GM21381 (cell line): Measurements from ENCODE around the gene PRELID1.
"Not testable (repeated sequence)": the region's sequence is repeated elsewhere in the genome, so short reads cannot be mapped to it uniquely, and the experiment has no call there.

Experiments used
- ATAC-seq: cut with Tn5 transposase; IDR thresholded peaks from one replicate; pipeline ENCODE4 v1.9.1; 2021; ENCODE audit warnings: mild to moderate bottlenecking, moderate library complexity; ENCODE audit not compliant: unreplicated experiment

PRELID1 gene, protein sequence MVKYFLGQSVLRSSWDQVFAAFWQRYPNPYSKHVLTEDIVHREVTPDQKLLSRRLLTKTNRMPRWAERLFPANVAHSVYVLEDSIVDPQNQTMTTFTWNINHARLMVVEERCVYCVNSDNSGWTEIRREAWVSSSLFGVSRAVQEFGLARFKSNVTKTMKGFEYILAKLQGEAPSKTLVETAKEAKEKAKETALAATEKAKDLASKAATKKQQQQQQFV

DNA sequence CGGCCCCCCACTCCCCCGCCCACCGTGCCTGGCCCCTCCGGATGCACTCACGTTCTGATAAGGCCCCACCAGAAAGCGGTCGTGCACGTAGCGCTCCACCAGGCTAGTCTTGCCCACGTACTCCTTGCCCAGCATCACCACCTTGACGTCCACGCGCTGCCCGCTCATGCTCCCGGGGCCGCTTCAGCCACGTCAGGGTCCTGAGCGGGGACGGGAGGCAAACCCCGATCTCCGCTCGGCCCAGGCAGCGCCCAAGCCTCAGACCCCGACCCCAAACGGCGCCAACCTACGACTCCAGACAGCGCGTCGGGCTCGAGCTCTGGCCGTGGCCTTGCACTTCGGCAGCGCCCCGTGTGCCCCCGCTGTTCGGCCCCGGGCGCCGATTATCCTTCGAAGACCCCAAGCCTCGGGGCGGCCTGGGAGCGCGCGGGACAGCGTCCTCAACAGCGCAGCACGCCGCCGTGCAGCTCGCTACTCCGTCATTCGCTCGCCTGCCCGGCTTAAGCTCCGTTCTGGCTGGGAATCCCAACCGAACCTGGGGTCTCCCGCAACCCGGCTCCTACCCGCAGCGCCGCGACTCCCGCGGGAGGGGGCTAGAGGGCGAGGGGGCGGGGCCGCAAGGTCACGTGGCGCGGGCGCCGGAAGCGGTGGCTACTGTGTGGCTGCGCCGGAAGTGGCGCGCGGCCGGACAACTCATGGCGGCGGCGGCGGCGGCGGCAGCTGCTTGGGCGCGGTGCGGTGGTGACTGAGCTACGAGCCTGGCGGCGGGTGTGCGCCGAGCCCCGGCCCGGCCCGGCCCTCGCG lies at the start of gene PRELID1, which contains the start of gene RAB24:
PRELID1 (plus strand) TSS at position 679 of the 804 bp plus-strand sequence. CDS start 187 bp downstream, outside the sequence.
RAB24 (minus strand) TSS at position 599 of the 804 bp plus-strand sequence; CDS start at position 168, 431 bp downstream.
- peak; percentile 59 for ATAC-seq

DNA sequence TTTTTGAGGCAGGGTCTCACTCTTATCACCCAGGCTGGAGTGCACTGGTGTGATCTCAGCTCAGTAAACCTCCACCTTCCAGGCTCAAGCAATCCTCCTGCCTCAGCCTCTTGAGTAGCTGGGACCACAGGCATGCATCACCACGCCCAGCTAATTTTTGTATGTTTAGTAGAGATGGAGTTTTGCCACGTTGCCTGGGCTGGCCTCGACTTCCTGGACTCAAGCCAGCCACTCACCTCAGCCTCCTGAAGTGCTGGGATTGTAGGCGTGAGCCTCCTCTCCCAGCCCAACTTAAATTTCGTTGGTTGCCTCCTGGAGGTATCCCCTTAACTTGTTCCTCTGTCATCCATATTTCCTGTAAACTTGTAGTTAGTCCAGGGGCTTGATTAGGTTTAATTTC lies 47.3 kb upstream of the PRELID1 start:
- no peak for ATAC-seq

DNA sequence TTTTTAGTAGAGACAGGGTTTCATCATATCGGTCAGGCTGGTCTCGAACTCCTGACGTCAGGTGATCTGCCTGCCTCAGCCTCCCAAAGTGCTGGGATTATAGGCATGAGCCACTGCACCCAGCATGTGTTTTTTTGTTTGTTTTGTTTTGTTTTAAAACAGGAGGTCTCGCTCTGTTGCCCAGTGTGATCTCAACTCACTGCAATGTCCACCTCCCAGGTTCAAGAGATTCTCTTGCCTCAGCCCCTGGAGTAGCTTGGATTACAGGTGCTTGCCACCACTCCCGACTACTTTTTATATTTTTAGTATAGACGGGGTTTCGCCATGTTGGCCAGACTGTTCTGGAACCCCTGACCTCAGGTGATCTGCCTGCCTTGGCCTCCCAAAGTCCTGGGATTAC lies 44.9 kb upstream of the PRELID1 start:
- not testable (repeated sequence) for ATAC-seq

DNA sequence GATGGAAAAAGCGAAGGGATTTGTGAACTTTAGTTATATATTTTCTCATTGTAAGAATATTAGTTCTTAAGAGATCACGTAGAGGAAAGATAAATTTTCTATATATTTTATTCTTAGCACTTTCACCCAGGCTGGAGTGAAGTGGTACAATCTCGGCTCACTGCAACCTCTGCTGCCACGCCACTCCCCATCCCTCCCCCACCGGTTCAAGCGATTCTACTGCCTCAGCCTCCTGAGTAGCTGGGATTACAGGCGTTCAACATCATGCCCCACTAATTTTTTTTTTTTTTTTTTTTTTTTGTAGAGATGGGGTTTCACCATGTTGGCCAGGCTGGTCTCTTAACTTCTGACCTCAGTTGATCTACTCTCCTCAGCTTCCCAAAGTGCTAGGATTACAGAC lies 42.6 kb upstream of the PRELID1 start:
- no peak for ATAC-seq

DNA sequence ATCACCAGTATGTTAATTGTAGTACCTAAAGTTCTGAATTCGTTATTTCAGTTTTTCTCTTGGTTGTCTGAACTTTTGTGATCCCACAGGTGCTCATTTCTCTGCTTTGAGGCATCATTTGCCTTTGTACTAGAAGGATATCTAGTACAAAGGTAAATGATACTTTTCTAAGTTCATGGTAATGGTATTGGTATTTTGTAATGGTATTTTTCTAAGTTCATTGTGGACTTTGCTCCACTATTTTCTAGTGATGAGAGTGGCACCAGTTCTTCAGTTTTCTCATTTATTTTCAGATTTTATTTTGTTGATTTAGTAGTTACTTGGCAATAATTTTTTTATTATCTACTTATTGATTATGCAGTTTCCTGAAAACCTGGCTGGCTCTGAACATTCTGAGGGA lies 42.1 kb upstream of the PRELID1 start:
- ATAC-seq, result no peak

DNA sequence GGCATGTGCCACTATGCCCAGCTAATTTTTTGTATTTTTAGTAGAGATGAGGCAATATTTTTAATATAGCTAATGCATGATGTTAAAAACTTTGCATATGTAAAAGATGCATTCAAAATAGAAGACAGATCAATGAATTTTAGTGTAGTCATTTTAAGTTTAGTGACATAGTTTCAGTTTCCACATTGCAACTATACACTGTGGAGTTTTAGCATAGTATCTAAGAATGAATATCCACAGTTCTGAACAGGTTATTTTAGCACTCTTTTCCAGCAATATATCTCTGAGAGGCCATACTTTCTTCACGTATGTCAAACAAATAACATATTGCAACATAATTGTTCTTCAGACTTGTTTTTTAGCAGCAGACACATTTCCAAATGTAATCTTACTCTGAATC lies 39.4 kb upstream of the PRELID1 start:
- no peak for ATAC-seq

DNA sequence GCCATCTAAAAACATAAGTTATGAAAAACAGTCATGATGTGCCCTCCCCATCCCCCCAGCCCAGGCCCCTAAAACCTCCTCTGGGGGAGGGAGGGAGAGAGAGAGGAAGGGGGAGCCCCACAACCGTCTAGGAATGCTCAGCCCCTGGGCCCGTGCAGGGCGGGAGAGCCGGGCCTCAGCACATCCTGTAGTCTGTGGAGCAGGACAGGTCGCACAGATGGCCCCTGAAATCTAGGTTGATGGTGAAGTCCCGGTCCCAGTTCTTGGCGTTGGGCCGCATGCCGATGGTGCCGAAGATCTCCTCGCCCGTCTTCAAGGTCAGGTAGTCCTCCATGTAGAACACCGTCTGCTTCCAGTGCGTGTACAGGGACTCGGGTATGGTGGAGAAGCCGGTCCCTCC lies 38.2 kb upstream of the PRELID1 start:
- ATAC-seq, result no peak

DNA sequence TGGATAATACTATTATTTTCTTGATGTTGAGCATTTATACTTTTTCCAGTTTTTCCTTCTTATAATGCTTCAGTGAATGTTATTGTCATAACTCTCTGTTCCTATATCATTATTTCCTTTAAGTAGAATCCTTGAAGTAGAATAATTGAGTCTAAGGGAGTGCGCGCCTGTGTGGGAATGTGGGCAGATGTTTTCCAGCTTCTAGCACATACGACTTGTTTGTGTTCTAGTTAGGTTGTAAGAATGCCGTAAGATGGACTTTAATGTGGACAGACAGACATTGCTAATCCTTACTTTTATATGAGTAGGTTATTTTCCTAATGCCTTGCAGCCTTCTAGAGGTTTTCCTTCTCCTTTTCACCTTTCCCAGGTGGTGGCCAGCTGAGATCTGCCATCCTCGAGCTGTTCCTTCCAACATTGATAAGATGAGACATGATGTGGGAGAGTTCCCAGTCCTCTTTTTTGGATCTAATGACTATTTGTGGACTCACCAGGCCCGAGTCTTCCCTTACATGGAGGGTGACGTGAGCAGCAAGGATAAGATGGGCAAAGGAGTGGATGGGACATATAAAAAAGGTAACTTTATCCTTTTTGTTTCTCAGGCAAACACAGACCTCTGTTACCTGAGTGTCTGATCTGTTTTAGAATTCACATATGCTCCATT lies 34.2 kb upstream of the PRELID1 start:
- ATAC-seq, result no peak

DNA sequence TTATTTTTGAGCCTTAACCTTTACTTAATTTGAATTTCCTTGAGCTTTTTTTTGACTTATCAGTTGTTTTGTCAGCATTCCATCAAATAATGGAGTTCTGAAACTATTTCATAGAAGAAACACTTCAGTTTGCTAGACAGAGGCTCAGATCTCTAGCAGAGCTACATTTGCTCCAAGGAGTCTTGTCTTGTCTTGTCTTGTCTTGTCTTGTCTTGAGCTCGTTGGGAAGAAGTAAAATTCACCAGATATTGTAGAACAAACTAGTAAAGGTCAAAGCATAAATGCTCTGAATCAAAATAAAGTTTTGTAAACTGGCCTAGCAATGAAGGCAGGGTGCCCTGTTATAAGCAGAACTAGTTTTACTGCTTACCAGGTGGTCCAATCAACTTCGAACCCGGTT lies 33.6 kb upstream of the PRELID1 start:
- ATAC-seq, result no peak

DNA sequence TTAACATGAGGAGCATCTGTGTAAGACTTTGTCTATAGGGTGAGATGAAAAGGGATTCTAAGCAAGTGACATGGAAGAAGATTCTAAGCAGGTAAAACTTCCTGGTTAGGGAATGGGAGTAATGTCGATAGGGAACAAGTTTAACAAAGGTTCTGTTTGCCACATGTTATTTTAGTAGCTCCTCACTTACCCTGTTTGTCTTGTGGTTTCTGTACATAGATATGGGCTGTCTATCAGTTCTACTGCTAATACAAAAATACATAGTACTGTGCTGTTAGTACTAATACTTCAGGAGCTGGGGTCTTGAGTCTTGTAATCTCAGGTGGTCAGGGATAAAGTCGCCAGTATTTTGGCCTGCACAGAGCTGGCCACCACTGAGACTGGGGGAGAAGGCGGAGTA lies 32.9 kb upstream of the PRELID1 start:
- ATAC-seq, result no peak

DNA sequence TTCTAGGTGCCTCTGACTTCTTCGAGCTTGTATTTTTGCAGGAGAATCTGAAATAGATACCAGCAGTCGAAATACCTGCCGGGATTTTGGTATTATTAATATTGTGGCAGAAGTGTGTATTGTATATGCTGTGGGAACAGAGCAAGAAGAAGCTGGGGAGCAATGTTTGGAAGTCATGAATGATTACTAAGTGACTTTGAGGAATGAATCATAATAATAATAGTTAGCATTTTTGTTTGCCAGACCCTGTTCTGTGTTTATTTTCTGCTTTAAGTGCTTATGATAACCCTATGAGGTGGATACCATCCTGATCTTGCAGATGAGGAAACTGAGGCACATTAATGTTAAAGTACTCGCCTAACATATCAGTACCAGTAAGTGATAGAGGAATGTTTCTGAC lies 32.5 kb upstream of the PRELID1 start:
- no peak for ATAC-seq

DNA sequence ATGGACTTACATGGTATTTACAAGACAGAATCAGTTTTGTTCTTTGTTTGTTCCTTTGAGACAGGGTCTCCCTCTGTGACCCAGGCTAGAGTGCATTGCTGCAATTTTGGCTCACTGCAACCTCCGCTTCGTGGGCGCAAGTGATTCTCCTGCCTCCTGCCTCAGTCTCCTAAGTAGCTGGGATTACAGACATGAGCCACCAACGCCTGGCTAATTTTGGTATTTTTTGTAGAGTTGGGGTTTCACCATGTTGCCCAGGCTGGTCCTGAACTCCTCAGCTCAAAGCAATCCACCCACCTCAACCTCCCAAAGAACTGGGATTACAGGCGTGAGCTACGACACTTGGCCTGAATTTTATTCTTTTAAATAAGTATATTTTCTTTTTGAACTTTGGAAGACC lies 27.7 kb upstream of the PRELID1 start:
- no peak for ATAC-seq

DNA sequence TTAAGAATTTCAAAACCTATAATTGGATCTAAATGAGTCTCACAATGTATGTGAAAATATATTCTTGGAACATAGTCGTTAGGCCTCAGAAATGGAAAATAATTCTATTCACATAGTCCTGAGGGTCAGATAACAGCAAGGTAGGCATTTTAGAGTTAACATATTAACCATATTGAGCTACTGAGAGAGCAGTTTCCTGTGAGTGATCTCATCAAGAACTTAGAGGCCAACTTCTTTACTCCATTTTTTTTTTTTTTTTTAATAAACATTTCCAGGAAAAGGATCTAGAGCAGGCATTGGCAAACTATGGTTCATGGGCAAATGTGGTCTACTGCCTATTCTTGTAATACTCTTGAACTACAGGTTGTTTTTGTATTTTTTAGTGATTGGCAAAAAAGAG lies 26.7 kb upstream of the PRELID1 start:
- ATAC-seq, result no peak

DNA sequence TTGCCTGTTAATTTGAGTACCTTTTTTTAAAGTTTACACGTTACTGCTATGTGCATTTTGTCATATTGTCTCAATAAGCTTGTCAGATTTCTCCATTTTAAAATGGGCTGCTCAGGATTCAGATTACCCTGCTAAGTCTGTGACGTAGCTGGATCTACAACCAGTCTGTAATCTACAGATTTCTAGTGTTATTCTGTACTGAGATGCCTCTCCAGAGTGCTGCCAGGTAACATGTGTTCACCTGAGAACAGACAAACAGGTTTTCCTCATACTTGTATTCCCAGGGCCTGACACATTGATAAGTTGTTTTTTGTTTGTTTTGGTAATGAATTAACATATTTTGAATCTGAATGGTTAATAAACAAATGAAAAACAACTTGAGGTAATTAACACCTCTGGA lies 15.4 kb upstream of the PRELID1 start:
- no peak for ATAC-seq

DNA sequence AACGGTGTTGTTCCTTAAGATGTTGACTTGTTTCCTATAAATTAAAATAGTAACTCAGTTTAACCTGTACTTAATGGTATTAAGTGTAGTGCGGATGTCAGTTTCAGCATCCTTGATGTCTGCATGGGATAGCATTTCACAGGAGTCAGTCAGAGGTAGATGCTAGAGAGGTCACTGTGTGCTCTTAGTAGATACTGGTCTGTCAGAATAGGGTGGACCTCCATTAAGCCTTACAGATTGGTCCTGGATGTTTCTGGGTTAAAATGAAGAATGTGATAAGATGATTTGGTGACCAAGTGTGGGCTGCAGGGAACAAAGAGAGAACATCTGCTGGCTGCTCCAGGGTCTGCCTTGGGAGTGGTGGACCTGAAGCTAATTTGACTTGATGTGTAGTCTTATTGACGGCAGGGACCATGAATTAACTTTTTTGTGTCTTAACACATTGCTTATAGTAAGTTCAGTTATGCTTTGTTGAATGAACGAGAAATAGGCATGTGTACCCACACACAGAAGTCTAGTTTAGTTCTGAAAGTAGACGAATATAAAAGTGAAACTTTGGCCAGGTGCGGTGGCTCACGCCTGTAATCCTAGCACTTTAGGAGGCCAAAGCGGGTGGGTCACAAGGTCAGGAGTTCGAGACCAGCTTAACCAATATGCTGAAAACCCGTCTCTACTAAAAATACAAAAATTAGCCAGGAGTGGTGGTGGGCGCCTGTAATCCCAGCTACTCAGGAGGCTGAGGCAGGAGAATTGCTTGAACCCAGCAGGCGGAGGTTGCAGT lies 12.6 kb upstream of the PRELID1 start:
- ATAC-seq, result no peak

DNA sequence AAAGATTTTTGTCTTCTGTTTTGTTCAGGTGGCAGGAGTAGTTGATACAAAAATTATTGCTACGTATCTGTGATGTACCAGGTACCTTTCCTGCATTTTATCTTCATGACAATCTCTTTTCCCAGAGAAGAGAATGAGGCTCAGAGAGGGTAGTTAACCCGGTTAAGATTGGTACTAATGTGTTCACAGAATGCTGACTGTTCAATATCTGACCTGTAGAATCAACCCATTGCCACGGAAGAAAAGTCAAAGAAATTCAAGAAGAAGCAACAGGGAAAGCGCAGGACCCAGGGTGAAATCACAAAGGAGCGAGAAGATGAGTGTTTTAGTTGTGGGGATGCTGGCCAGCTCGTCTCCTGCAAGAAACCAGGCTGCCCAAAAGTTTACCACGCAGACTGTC lies 11.9 kb upstream of the PRELID1 start:
- no peak for ATAC-seq

DNA sequence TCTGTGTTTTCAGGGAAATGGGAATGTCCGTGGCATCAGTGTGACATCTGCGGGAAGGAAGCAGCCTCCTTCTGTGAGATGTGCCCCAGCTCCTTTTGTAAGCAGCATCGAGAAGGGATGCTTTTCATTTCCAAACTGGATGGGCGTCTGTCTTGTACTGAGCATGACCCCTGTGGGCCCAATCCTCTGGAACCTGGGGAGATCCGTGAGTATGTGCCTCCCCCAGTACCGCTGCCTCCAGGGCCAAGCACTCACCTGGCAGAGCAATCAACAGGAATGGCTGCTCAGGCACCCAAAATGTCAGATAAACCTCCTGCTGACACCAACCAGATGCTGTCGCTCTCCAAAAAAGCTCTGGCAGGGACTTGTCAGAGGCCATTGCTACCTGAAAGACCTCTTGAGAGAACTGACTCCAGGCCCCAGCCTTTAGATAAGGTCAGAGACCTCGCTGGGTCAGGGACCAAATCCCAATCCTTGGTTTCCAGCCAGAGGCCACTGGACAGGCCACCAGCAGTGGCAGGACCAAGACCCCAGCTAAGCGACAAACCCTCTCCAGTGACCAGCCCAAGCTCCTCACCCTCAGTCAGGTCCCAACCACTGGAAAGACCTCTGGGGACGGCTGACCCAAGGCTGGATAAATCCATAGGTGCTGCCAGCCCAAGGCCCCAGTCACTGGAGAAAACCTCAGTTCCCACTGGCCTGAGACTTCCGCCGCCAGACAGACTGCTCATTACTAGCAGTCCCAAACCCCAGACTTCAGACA lies 9.6 kb upstream of the PRELID1 start:
- no peak for ATAC-seq

DNA sequence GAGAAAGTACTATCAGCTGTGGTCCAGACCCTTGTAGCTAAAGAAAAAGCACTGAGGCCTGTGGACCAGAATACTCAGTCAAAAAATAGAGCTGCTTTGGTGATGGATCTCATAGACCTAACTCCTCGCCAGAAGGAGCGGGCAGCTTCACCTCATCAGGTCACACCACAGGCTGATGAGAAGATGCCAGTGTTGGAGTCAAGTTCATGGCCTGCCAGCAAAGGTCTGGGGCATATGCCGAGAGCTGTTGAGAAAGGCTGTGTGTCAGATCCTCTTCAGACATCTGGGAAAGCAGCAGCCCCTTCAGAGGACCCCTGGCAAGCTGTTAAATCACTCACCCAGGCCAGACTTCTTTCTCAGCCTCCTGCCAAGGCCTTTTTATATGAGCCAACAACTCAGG lies 9.0 kb upstream of the PRELID1 start:
- no peak for ATAC-seq

DNA sequence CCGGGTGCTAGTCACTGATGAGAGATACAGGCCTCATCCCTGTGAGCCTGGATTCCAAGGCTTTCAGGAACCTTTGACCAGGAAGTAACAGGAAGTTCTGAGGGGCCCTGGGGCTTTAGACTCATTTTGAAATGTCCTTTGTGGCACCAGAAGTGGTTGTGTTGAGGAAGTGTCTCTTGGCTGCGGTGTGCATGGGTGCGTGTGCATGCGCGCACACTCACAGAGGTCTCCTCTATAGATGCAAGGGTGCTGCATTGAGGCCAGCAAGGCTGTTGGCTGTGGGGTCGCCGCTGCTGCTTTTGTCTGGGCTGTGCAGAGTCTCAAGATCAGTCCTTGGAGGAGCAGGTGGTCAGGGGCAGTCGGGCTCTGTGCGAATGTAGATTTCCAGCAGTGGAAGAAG lies 7.7 kb upstream of the PRELID1 start:
- no peak for ATAC-seq

DNA sequence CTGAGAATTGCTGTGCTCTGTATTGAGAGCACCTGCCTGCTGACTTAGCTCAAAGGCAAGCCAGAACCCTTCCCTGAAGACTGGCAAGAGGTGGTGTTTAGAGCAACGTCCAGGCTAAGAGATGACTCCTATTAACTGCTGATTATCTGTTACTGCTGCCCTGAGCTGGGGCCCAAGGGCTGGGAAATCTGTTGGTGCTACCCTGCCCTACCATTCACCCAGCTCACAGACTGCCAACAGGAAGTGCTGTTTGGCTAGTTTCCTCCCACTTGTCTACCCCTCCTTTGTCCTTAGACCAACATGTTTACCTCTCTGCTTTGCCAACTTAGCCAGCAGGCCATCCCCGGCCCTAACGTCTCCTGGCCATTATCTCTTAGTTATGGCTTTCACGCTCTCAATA lies 7.0 kb upstream of the PRELID1 start:
- no peak for ATAC-seq
